Stimulated activated CD4-positive, alpha-beta T cell treated with anti-CD3 and anti-CD28 coated beads, Interleukin-2, amount 100 ng/mL, for 4 hours (primary cell): ENCODE measurements around the gene GRB14.
"Not testable (repeated sequence)": the region's sequence is repeated elsewhere in the genome, so short reads cannot be mapped to it uniquely, and the experiment has no call there.

Source experiments
- DNase-seq: peaks from one replicate; pipeline ENCODE4 v3.0.0-alpha.2; 2020; ENCODE audit warnings: low read depth

GRB14 gene

DNA sequence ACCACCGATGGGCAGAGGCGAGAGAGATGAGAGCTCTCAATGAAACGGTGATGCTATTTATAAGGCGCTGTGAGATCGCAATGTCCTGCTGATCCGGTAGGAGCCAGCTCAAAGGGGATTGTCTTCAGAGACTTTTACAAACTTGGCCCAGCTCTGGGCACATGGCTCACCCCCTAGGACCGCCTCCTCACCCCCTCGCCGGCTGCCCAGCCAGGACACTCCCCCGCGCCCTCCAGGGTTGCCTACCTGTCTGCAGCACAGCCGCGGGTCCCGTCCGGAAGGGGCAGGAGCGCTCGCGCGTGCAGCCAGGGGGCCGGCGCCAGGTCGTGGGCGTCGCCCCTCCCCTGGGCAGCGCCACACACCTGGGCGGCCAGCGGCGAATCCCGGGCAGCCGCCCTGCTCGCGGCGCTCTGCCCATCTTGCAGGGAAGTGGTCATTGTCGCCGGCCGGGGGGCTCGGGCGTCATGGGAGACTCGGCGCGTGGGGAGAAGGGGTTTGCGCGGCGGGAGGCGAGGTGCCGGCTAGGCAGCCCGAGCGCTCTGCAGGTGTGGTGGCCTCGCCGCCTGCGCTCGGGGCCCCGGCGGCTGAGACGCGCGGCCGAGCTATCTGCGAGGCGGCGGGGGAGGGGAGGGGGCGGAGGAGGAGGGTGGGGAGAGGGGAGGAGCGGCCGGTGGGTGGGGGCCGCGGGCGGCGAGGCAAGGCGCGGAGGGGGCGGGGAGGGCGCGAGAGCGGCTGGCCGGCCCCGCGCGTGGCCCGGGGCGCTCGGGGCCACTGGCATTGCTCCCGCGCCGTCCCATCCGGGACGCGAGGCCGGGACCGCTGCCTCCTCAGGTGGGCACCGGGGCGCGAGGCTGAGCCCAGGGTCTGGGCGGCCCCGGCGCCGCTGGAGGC, at the start of gene GRB14:
Gene GRB14, minus strand, starts transcription at position 610 of the 891 bp plus-strand sequence. Its CDS starts 173 bp downstream, at position 437.
- DNase-seq = no peak

DNA sequence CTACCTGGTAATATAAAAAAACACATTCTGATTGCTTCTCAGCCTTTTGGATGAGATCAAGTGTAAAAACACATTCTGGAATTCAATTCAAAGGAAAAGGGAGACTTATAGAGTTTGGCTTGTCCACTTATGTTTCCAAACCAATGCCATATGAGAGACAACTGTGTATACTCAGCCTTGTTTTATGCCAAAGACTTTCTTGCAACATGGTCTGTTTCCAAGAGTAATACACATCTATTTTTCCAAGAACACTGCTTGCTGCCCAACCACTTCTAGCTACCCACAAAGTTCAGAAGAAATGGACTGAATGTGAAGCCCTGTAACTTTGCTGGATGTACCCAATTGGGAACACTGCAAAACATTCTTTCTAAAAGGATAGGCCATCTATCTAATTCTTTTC, 48.0 kb upstream of the GRB14 start:
- no peak for DNase-seq

GRCh38 chr2:164667566-164667965, 46.3 kb upstream of the GRB14 start:
- DNase-seq = no peak

- no peak for DNase-seq
Observed at GRCh38 chr2:164664070-164664469, 42.8 kb upstream of the GRB14 start.

DNA sequence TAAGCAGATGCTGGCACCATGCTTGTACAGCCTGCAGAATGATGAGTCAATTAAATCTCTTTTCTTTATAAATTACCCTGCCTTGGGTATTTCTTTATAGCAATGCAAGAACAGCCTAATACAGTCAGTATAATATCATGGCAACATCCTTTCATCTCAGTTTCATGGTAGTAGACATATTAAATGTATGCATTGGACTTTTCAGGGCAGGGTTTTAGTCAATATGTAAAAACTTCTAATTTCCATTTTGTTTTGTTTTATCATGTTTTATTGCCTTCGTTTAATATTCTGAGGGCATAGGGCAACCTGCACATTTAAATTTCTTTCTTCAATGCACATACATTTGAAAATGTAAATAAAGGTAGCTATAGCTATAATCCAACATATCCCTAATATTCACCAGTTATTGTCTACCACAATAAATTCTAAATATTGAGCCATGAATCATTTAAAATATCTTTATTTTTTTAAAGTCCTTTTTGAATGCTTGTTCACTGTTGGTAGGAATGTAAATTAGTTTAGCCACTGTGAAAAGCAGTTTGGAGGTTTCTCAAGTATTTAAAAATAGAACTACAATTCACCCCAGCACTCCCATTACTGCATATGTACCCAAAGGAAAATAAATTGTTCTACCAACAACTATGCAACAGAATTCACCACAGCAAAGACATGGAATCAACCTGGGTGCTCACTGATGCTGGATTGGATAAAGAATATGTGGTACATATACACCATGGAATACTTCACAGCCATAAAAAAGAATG, 41.8 kb upstream of the GRB14 start:
- DNase-seq = no peak

- no peak for DNase-seq
Observed at GRCh38 chr2:164662066-164662465, 40.8 kb upstream of the GRB14 start.

- DNase-seq = no peak
Observed at GRCh38 chr2:164661349-164661748, 40.1 kb upstream of the GRB14 start.

GRCh38 chr2:164657129-164657528, 35.8 kb upstream of the GRB14 start:
- DNase-seq = no peak

DNA sequence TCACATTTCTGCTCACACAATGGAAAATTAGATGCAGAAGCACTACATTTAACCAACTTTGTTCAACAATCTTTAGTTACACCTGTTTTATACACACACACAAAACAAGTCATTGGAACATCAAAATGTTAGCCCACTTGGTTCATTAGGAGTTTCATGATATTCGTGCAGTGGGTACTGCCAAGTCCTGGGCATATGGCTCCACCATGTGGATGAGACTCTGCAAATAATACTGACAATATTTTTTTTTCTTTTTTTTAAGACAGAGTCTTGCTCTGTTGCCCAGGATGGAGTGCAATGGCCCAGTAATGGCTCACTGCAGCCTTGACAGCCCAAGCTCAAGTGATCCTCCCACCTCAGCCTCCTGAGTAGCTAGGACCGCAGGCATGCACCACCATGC, 34.5 kb upstream of the GRB14 start:
- DNase-seq = no peak

GRCh38 chr2:164655336-164655735, 34.1 kb upstream of the GRB14 start:
- DNase-seq = no peak

DNA sequence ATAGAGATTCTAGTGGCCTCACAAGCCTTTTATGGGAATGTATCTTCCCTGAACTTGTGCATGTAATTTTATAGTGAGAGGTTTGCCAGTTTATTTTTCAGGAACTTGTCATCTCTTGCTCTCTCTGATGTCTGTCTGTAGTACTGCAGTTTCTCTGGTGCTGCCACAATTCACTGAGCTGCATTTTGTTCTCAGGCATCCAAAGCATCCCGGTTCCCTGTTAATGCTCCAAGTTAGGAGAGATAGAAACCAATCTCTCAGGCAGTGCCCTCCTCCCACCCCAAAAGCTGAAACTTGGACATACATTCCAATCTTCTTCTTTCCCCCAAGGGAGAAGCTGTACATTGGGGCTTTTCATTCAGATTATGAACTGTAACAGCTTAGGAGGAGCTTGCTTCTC, 30.1 kb upstream of the GRB14 start:
- no peak for DNase-seq

GRCh38 chr2:164644036-164644700, 22.9 kb upstream of the GRB14 start:
- no peak for DNase-seq

DNA sequence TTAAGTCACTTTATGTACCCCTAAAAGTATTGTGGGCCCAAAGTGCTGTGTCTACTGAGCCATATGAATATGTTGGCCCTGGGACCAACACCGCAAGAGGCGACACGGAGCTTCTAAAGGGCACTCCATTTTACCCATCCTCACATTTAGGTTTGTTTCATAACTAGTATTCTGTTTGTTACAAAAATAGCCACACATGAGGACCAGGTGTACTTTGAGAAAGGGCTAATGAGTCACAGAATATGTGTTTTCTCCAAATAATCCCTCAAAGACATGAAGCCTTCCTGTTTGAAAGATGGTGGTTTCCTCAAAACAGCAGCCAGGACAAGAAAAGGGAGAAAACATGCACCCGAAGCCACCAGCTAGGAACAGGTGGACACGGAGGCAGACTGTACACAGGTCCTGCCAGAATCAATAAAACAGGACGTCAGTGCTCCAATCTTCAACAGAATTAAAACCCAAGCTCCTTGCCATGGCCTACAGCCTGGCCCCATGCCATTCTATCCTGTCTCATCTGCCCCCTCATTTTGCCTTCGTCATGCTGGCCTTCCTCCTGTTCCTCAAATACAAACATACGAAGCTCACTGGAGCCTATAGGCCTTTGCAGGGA, 21.8 kb upstream of the GRB14 start:
- DNase-seq = no peak

- no peak for DNase-seq
Observed at GRCh38 chr2:164642268-164642667, 21.0 kb upstream of the GRB14 start.

GRCh38 chr2:164628319-164628718, 7.0 kb upstream of the GRB14 start:
- DNase-seq = not testable (repeated sequence)

DNA sequence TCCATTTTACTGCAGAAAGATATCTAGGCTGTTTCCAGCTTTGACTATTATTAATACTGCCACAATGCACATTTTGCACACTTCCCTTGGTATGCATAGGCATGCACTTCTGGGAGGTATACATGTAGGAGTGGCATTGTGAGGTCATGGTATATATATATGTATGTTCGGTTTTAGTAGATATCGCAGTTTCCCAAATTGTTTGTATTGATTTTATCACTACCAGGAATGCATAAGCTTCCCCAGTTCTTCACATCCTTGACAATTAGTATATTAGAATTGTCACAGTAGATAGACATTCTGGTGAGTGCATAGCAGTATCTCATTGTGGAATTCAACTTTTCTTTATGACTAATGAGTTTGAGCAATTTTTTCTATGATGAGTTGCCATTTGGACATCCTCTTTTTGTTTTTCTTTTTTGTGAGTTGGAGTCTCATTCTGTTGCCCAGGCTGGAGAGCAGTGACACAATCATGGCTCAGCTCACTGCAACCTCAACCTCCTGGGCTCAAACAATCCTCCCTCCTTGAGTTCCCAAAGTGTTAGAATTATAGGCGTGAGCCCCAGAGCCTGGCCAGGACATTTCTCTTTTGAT, 4.2 kb upstream of the GRB14 start:
- DNase-seq = no peak

GRCh38 chr2:164624316-164624715, 3.0 kb upstream of the GRB14 start:
- DNase-seq = no peak

DNA sequence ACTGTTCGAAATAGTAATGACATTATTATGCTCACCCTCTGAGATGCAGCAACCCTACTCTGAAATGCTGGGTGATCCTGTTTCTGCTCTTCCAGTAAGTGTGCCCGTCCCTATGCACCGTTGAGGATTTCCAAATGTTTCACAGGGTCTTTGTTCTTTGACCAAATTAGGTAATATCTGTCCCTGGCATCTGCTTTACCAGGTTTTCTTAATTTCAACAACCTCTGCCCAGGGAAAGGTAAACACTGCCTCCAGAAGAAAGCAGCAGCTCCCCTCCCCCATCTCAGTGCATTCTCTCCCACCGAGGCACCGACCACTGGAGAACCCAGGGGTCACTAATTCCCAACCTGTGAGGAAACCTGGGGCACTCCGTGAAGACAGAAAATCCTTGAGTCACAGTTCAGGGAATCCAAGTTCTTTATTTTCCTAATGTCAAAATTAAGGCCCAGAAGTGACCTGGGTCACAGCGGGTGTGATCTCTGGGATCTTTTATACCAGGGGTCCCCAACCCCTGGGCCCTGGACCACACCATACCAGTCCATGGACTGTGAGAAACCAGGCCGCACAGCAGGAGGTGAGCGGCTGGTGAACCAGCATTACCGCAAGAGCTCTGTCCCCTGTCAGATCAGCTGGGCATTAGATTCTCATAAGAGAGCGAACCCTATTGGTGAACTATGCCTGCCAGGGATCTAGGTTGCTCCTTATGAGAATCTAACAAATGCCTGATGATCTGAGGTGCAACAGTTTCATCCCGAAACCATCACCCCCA, 1.2 kb upstream of the GRB14 start:
- DNase-seq = no peak

DNA sequence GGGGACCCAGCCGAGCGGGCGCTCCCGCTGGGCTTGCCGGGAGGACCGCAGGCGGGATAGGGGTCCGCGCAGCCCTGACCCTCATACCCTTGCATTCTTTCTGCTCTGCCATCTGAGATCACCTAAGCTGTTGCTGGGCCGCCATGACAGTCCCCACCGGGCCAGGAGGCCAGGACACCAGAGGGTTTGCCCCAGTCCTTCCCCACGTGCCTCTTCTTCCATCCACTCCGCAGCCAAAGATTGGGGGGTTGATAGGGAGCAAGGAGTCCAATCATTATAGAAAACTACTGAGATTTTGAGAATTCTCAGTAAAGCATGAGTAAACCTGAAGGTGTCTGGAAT, 453 bp upstream of the GRB14 start:
- DNase-seq = no peak

DNA sequence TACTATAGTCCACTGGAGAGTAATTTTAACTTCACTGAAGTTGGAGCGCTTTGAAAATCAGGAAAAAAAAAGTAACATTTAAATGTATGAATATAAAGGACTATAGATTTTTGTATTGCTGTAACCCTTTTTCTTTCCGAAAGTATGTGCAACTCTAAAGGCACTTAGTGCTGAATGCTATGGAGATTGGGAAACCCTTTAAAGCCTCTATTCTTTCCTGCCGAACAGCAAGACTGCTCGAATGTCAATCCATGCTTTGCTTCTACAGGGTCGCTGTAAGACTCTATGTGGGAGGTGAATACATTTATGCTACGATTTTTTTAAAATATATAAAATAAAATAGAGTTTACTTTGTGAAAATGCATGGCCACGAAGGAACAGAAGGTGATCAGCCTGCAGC, 825 bp downstream of the GRB14 start:
- no peak for DNase-seq

GRCh38 chr2:164617466-164617865, 3.8 kb downstream of the GRB14 start:
- DNase-seq = no peak
